ENCODE measurements around the gene PHACTR2. TPM values are rescaled to one million over a fixed set of nuclear protein-coding genes. Genes with fewer than 3 reads are reported as not detected.
A peak's percentile ranks its signal among the peaks of the same experiment; 100 is the strongest.

PHACTR2 gene
- total and polyA plus RNA-seq, 2 of the 13 experiments (the other 11 are each of a cell fraction or from before 2014, with no cell fraction given) = 11.3 to 28.2 TPM

DNA sequence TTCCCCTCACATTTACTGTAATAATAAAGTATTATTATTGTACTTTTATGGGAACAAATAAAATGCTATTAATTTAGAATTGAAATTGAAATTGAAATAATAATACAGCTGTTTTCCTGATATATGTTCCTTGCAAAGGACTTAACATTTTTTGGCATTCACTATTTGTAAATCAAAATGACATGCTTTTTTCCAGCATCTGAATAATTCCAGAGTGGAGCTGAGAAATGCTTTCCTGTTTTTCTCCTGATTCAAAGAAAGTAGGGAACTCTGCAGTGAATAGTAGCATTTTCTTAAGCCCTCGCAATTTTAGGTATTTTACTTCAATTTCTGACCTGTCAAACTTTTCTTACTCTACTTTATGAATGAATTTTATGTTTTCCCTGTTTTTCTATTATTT is 72.1 kb downstream of the PHACTR2 start:
- POLR2A ChIA-PET = no interaction called here
- H3K36me3 ChIP-seq (replicated peaks in 1 of 2; ENCODE audit: control insufficient read depth in 1 of 2, insufficient read depth in 2 of 2, low read length in 2 of 2) = peaks cover 3 to 5% of the 10 kb centered on the region in 2 experiments; a peak in 4 of 5 replicates
- no peaks in the 10 kb centered on the region for H3K79me2 ChIP-seq (ENCODE audit: insufficient read depth, low read length)
- intact Hi-C loops (cut with micrococcal nuclease; ENCODE audit: unreplicated experiment) = loop anchor here (5.0 kb wide), 3 partner anchors 158 to 262 kb away; no protein-coding TSS in a partner anchor
- H3K4me3 ChIP-seq (replicated peaks in 1 of 3; ENCODE audit: insufficient read depth in 1 of 3, low read depth in 2 of 3, low read length in 3 of 3) = no peak overlapping the region
- no peaks in the 10 kb centered on the region for H4K20me1 ChIP-seq (ENCODE audit: insufficient read depth, low read length)
- no peak overlapping the region for H3K9ac ChIP-seq (ENCODE audit: insufficient read depth, low read depth, low read length)
- H3K9me3 ChIP-seq (ENCODE audit: low read length) = no peaks in the 10 kb centered on the region
- no peak for ATAC-seq
- DNase-seq (ENCODE audit: low spot score) = no peak
- TF ChIP-seq MEIS2 (CRISPR knock-in tag; IDR thresholded peaks at IDR 0.05) = no peak
- no peak for TF ChIP-seq CREB1 (IDR thresholded peaks at IDR 0.05)
- 0 out of 2 replicates have a peak, but pooled peaks have one; percentile 4 for TF ChIP-seq CREB1 (CRISPR knock-in tag; IDR thresholded peaks at IDR 0.05)
- no peak overlapping the region for H2AFZ ChIP-seq (ENCODE audit: low read length)
- H3K27me3 ChIP-seq (ENCODE audit: control insufficient read depth in 1 of 2, insufficient read depth in 2 of 2, low read length in 2 of 2) = no peaks in the 10 kb centered on the region
- in situ Hi-C loops (cut with HindIII; ENCODE audit: extremely low pct_ligation_motif_present, low pct_unique_long_range_greater_than_20kb) = loop anchor here (5.0 kb wide), 1 partner anchor 58 kb away; no protein-coding TSS in a partner anchor
- no peak overlapping the region for H3K27ac ChIP-seq (ENCODE audit: extremely low read length, insufficient read depth, low read length)
- no peak overlapping the region for H3K4me2 ChIP-seq (ENCODE audit: low read depth, low read length)
- peaks cover 42% of the 10 kb centered on the region for H3K4me1 ChIP-seq (ENCODE audit: insufficient read depth, low read length)
- no TSS peak for BruUV-seq (replicated peaks)
- no peak for FAIRE-seq
- CTCF ChIA-PET (ENCODE audit: low intra/inter-chr PET ratio, low total read pairs) = no interaction called here
- WGBS (ENCODE audit: low lambda C conversion rate) = 89% methylated on average over 1 of the region's 1 CpG

DNA sequence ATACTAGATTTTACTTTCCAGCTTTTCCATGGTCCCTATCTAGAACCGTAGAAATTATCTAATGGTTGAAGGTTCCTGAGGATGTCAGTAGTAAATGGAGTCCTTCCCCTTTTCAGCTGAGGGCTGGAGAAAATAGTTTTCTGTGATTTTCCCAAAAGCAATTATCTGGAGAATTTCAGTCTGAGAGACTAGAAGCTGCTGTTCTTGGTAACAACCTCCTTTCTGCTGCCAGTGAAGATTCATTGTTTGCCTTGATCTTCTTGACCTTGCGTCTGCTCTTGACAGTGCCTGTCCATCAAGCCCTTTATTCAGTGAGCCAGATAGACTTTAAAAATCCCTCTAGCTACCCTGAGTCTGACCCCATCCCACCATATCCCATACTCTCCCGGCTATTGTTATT is 73.1 kb downstream of the PHACTR2 start:
- Histone ChIP-seq H3K4me1 (ENCODE audit: insufficient read depth, low read length) (peaks cover 36% of the 10 kb centered on the region), H3K27ac (ENCODE audit: extremely low read length, insufficient read depth, low read length) (no peak overlapping the region), H3K36me3 (replicated peaks in 1 of 2; ENCODE audit: control insufficient read depth in 1 of 2, insufficient read depth in 2 of 2, low read length in 2 of 2) (peaks cover 3 to 13% of the 10 kb centered on the region in 2 experiments; a peak in 4 of 5 replicates), H4K20me1 (ENCODE audit: insufficient read depth, low read length) (no peaks in the 10 kb centered on the region), H3K9ac (ENCODE audit: insufficient read depth, low read depth, low read length) (no peak overlapping the region), H3K4me3 (replicated peaks in 1 of 3; ENCODE audit: insufficient read depth in 1 of 3, low read depth in 2 of 3, low read length in 3 of 3) (no peak overlapping the region), H2AFZ (ENCODE audit: low read length) (no peak overlapping the region), H3K9me3 (ENCODE audit: low read length) (no peaks in the 10 kb centered on the region), H3K27me3 (ENCODE audit: control insufficient read depth in 1 of 2, insufficient read depth in 2 of 2, low read length in 2 of 2) (no peaks in the 10 kb centered on the region), H3K4me2 (ENCODE audit: low read depth, low read length) (no peak overlapping the region), H3K79me2 (ENCODE audit: insufficient read depth, low read length) (no peaks in the 10 kb centered on the region)
- ChIA-PET POLR2A (interaction anchor here (1.3 kb wide), 1 partner anchor 92 kb away, joined by 6 read pairs; the partner anchor contains the start of gene LTV1), CTCF (ENCODE audit: low intra/inter-chr PET ratio, low total read pairs) (no interaction called here)
- intact Hi-C loops (cut with micrococcal nuclease; ENCODE audit: unreplicated experiment) (no loop called here), in situ Hi-C loops (cut with HindIII; ENCODE audit: extremely low pct_ligation_motif_present, low pct_unique_long_range_greater_than_20kb) (no loop called here)
- TF ChIP-seq RAD21 (CRISPR knock-in tag; IDR thresholded peaks at IDR 0.05) (no peak), ZNF670 (CRISPR knock-in tag; IDR thresholded peaks at IDR 0.05; ENCODE audit: borderline replicate concordance) (no peak), ZNF530 (CRISPR knock-in tag; IDR thresholded peaks at IDR 0.05; ENCODE audit: low read depth) (no peak), ZNF562 (CRISPR knock-in tag; IDR thresholded peaks at IDR 0.05; ENCODE audit: borderline replicate concordance) (no peak), KLF6 (CRISPR knock-in tag; IDR thresholded peaks at IDR 0.05) (no peak), ZNF567 (CRISPR knock-in tag; IDR thresholded peaks at IDR 0.05; ENCODE audit: borderline replicate concordance) (no peak)
- TF ChIP-seq, protein P1, sequence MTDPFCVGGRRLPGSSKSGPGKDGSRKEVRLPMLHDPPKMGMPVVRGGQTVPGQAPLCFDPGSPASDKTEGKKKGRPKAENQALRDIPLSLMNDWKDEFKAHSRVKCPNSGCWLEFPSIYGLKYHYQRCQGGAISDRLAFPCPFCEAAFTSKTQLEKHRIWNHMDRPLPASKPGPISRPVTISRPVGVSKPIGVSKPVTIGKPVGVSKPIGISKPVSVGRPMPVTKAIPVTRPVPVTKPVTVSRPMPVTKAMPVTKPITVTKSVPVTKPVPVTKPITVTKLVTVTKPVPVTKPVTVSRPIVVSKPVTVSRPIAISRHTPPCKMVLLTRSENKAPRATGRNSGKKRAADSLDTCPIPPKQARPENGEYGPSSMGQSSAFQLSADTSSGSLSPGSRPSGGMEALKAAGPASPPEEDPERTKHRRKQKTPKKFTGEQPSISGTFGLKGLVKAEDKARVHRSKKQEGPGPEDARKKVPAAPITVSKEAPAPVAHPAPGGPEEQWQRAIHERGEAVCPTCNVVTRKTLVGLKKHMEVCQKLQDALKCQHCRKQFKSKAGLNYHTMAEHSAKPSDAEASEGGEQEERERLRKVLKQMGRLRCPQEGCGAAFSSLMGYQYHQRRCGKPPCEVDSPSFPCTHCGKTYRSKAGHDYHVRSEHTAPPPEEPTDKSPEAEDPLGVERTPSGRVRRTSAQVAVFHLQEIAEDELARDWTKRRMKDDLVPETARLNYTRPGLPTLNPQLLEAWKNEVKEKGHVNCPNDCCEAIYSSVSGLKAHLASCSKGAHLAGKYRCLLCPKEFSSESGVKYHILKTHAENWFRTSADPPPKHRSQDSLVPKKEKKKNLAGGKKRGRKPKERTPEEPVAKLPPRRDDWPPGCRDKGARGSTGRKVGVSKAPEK (CRISPR knock-in tag; IDR thresholded peaks at IDR 0.05; ENCODE audit: borderline replicate concordance) = no peak
- TF ChIP-seq, protein P2, sequence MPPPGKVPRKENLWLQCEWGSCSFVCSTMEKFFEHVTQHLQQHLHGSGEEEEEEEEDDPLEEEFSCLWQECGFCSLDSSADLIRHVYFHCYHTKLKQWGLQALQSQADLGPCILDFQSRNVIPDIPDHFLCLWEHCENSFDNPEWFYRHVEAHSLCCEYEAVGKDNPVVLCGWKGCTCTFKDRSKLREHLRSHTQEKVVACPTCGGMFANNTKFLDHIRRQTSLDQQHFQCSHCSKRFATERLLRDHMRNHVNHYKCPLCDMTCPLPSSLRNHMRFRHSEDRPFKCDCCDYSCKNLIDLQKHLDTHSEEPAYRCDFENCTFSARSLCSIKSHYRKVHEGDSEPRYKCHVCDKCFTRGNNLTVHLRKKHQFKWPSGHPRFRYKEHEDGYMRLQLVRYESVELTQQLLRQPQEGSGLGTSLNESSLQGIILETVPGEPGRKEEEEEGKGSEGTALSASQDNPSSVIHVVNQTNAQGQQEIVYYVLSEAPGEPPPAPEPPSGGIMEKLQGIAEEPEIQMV (CRISPR knock-in tag; IDR thresholded peaks at IDR 0.05; ENCODE audit: low read depth) = no peak
- TF ChIP-seq, protein P3, sequence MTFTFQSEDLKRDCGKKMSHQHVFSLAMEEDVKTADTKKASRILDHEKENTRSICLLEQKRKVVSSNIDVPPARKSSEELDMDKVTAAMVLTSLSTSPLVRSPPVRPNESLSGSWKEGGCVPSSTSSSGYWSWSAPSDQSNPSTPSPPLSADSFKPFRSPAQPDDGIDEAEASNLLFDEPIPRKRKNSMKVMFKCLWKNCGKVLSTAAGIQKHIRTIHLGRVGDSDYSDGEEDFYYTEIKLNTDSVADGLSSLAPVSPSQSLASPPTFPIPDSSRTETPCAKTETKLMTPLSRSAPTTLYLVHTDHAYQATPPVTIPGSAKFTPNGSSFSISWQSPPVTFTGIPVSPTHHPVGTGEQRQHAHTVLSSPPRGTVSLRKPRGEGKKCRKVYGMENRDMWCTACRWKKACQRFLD (CRISPR knock-in tag; IDR thresholded peaks at IDR 0.05; ENCODE audit: borderline replicate concordance) = no peak
- DNase-seq (ENCODE audit: low spot score) = no peak
- no TSS peak for BruUV-seq (replicated peaks)
- FAIRE-seq = no peak
- WGBS (ENCODE audit: low lambda C conversion rate) = 75% methylated on average over 3 of the region's 3 CpGs
- no peak for ATAC-seq

Measured in HepG2 (cell line).